ENCODE results near the gene GNAQ.

DNA sequence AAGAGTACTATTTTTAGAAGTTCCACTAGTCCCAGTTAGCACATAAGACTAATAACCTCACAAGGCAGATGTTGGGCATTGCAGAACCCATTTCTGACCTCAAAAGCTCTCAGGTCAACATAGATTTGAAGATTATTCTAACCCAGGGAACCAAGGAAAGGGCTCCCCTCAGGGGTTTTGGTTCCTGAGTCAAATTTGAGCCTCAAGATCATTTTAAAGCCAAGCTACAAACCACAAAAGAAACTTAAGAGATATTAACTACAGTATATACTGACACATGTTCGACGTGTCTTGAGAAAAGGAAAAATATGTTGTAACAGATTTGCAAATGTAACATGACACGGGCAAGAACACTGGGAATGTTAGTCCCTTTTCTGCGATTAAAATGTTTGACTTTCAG lies 88.6 kb downstream of the GNAQ start:
- TF ChIP-seq, protein P1, sequence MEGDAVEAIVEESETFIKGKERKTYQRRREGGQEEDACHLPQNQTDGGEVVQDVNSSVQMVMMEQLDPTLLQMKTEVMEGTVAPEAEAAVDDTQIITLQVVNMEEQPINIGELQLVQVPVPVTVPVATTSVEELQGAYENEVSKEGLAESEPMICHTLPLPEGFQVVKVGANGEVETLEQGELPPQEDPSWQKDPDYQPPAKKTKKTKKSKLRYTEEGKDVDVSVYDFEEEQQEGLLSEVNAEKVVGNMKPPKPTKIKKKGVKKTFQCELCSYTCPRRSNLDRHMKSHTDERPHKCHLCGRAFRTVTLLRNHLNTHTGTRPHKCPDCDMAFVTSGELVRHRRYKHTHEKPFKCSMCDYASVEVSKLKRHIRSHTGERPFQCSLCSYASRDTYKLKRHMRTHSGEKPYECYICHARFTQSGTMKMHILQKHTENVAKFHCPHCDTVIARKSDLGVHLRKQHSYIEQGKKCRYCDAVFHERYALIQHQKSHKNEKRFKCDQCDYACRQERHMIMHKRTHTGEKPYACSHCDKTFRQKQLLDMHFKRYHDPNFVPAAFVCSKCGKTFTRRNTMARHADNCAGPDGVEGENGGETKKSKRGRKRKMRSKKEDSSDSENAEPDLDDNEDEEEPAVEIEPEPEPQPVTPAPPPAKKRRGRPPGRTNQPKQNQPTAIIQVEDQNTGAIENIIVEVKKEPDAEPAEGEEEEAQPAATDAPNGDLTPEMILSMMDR (IDR thresholded peaks at IDR 0.05; ENCODE audit: low read depth, low read length, poor library complexity, severe bottlenecking) = no peak
- TF ChIP-seq EZH2phosphoT487 (IDR thresholded peaks at IDR 0.05; ENCODE audit: borderline replicate concordance, low read length) = no peak

All from DOHH2 (cell line).